ENCODE data around the gene CAMKK2.
"Not testable (repeated sequence)": the region's sequence is repeated elsewhere in the genome, so short reads cannot be mapped to it uniquely, and the experiment has no call there.

CAMKK2 gene

DNA sequence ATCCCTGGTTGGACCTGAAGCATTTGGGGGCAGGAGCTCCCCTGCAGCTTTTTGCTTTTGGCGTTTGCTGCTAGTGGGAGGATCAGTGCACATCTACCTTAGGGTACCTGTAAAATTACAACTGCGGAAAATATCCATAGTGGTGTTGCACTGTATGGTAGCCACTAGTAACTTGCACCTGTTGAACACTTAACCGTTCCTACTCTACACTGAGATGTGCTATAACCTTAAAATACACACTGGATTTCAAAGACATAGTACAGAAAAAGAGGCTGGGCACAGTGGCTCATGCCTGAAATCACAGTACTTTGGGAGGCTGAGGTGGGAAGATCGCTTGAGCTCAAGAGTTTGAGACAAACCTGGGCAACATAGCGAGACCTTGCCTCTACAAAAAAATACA, 83.6 kb downstream of the CAMKK2 start:
- no peak overlapping the region for H3K4me3 ChIP-seq (ENCODE audit: low read depth, low read length)
- no peak for DNase-seq (ENCODE audit: low read depth)

- peak within 1 kb of the TSS; percentile 64 for H3K4me3 ChIP-seq (ENCODE audit: low read depth, low read length)
- peak; percentile 36 for DNase-seq (ENCODE audit: low read depth)
These were observed 86.6 kb downstream of the CAMKK2 start, which contains the start of gene P2RX4 for GRCh38 chr12:121209624-121210572. P2RX4 (plus strand) TSS chr12:121210129; CDS start chr12:121210165, 36 bp downstream.

DNA sequence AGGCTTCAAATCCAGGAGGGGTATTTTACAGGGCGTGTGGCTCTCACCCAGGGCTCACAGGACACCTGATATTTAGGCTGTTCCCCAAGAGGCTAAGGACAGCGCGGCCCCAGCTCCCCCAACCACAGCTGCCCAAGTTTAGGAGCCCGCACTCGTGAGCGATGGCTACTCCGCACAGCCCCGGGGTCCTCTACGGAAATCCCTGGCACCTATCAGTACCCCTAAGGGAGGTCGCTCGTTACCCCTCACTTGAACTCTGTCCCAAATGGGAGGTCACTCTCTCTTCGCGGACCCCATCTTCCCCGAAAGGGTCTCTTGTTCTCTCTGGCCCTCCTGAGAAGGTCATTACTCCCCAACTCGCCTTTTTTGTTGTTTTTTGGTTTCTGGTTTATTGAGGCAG, 87.3 kb downstream of the CAMKK2 start:
- peak overlapping the region; percentile 64 for H3K4me3 ChIP-seq (ENCODE audit: low read depth, low read length)
- no peak for DNase-seq (ENCODE audit: low read depth)

DNA sequence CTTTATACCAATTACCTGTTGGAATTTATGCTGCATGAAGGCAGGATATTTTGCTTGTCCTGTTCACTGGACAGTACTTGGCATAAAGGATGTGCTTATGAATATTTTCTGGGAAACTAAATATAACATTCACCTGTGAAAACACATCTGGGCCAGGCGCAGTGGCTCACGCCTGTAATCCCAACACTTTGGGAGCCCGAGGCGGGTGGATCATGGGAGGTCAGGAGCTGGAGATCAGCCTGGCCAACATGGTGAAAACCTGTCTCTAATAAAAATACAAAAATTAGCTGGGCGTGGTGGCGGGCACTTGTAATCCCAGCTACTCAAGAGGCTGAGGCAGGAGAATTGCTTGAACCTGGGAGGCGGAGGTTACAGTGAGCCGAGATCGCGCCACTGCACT, 87.9 kb downstream of the CAMKK2 start:
- not testable (repeated sequence) for DNase-seq (ENCODE audit: low read depth); H3K4me3 ChIP-seq (ENCODE audit: low read depth, low read length)

DNA sequence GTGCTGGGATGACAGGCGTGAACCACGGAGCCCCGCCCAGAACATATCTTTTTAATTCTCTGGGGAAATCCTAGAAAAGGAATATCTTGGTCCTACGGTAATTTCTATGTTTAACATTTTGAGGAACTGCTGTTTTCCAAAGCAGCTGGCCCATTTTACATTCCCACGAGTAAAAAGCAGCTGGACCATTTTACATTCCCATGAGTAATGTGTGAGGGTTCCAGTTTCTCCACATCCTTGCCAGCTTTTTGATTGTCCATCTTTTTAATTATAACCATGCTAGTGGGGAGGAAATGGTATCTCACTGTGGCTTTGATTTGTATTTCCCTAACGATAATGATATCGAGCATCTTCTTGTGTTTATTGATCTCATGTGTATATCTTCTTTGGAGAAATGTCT, 91.0 kb downstream of the CAMKK2 start:
- no peak overlapping the region for H3K4me3 ChIP-seq (ENCODE audit: low read depth, low read length)
- DNase-seq (ENCODE audit: low read depth): no peak

DNA sequence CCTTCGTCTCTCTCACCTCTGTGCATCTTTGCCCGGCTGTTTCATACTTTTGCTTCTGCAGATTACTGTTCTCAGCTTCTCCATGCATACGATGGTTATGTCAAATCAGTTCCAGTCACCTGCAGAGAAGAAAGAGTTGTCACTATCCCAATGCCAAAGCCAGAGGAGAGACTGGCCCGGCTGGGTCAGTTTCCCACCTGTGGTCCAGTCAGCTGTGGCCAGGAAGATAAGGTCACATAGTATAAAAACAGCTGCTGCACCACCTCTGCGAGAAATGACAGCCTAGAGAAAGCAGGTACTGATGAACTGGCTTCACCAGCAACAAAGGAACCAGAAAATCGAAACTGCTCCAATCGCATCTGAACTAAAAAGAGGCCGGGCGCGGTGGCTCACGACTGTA, 93.0 kb downstream of the CAMKK2 start:
- no peak for DNase-seq (ENCODE audit: low read depth)
- no peak overlapping the region for H3K4me3 ChIP-seq (ENCODE audit: low read depth, low read length)

GRCh38 chr12:121202407-121203355, 93.8 kb downstream of the CAMKK2 start:
- H3K4me3 ChIP-seq (ENCODE audit: low read depth, low read length): no peak overlapping the region
- DNase-seq (ENCODE audit: low read depth): no peak

DNA sequence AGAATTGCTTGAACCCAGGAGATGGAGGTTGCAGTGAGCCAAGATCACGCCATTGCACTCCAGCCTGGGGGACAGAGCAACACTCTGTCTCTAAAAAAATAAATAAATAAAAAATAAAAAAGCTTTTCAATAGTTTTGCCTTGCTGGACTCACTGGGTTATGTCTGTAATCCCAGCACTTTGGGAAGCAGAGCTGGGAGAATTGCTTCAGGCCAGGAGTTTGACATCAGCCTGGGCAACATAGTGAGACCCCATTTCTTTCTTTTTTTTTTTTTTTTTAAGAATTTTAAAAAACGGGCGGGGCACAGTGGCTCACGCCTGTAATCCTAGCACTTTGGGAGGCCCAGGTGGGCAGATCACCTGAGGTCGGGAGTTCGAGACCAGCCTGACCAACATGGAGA, 95.4 kb downstream of the CAMKK2 start:
- not testable (repeated sequence) for H3K4me3 ChIP-seq (ENCODE audit: low read depth, low read length); DNase-seq (ENCODE audit: low read depth)

DNA sequence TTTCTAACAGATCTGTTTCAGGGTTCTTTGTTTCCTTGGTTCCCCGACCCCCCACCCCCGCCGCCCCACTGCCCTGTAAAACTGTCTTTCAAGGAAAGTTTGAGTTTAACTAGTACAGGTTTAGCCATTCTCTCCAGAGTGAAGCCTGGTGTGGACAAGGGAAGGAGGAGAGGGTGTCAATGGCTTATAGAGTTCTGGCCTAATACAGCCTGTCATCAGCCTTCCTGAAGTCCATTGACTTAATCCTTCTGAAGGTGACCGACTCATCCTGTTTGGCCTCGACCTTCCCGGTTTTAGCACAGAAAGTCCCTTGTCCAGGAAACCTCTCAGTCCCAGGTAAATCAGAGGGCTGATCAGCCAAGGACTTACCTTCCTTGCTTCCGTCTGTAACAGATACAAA, 97.6 kb downstream of the CAMKK2 start:
- no peak overlapping the region for H3K4me3 ChIP-seq (ENCODE audit: low read depth, low read length)
- DNase-seq (ENCODE audit: low read depth): no peak

DNA sequence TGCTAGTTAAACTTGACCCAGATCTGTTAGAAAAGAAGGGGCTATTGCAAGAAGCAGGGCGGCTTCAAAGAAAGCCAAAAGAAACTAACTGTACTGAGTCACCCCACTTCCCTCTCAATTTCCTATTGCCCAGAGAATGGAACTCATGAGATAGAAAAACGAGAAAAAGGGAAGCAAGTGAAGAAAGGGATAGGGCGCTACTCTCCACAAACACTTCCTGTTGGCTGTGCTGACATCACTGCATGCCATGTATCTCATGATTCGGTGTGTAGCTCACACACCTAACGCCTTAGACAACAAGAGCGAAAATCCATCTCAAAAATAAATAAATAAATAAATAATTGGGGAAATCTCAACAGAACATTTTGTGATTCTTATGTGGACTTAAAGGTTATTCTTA, 99.6 kb downstream of the CAMKK2 start:
- DNase-seq (ENCODE audit: low read depth): no peak
- no peak overlapping the region for H3K4me3 ChIP-seq (ENCODE audit: low read depth, low read length)

GRCh38 chr12:121191151-121191550, 105.4 kb downstream of the CAMKK2 start:
- H3K4me3 ChIP-seq (ENCODE audit: low read depth, low read length): no peak overlapping the region
- DNase-seq (ENCODE audit: low read depth): no peak

DNA sequence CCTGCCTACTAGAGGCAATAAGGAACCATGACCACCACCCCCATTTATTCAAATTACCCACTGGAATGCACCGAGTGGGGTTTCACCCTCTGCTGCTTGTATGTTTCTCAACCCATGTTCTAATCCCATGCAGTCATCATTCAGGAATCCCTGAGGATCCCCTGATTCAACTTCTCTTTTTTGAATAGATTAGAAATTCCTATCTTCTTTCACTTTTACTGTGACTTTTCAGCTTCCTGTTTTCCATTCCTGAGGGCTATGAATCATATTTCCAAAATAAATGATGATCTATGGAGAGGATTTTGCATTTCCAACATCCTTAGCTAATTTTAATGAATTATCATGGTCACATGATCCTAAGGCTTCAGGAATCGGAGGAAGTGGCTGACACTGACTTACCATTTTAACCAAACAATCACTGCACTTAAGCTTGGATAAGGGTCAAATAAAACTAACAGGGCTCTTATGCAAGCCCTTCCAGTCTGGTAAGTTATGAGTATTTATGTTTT, 105.9 kb downstream of the CAMKK2 start:
- H3K4me3 ChIP-seq (ENCODE audit: low read depth, low read length): no peak overlapping the region
- peak; percentile 74 for DNase-seq (ENCODE audit: low read depth)

- H3K4me3 ChIP-seq (ENCODE audit: low read depth, low read length): no peak overlapping the region
- DNase-seq (ENCODE audit: low read depth): no peak
These were observed 106.8 kb downstream of the CAMKK2 start for GRCh38 chr12:121189619-121190155.

DNA sequence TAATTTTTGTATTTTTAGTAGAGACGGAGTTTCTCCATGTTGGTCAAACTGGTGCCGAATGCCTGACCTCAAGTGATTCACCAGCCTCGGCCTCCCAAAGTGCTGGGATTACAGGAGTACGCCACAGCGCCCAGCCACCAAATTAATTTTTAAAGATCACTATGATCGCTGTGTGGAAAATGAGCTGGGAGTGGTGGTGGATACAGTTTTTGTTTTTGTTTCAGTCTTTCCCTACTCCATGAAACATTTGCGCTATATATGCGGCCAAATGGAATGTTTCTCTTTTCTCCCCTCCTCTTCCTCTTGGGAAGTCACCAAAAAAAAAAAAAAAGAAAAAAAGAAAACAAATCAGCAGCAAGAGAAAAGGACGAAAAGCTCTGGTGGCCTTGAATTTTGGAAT, 107.4 kb downstream of the CAMKK2 start:
- no peak overlapping the region for H3K4me3 ChIP-seq (ENCODE audit: low read depth, low read length)
- no peak for DNase-seq (ENCODE audit: low read depth)

DNA sequence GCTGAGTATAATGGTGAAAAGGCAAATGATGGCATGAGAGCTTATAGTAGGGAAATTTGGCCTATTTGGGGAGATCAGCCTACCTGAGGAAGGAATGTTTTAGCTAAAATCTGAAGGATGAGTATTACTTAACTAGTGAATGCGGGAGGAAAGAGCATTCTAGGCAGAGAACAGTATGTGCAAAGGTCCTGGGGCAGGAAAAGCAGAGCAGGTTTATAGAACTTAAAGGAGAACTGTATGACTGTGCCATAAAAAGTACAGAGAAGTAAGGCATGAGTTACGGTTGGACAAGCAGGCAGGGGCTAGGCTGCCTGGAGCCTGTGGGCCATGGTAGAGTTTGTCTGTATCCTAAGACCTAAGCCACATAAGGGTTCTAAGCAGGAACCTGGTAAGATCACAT, 108.3 kb downstream of the CAMKK2 start:
- no peak for DNase-seq (ENCODE audit: low read depth)
- H3K4me3 ChIP-seq (ENCODE audit: low read depth, low read length): no peak overlapping the region

All from skeletal muscle cell (primary cell).